Right lobe of liver (tissue), 6 donors: ENCODE results near the gene FHIT. TPM values are rescaled to one million over a fixed set of nuclear protein-coding genes. Genes with fewer than 3 reads are reported as not detected.
"Not testable (repeated sequence)": the region's sequence is repeated elsewhere in the genome, so short reads cannot be mapped to it uniquely, and the experiment has no call there.

Source experiments
- ATAC-seq, 4 donors: fragments of 200-7000 bp; cut with Tn5 transposase; one replicate each; pipeline ENCODE4 v1.9.1; 2020; ENCODE audit warnings: mild to moderate bottlenecking in 4 of 4, moderate library complexity in 4 of 4
- DNase-seq, 3 donors: peaks; one replicate each; pipeline ENCODE4 v3.0.0-alpha.2; 2020
- H3K27ac ChIP-seq, 3 donors: fragments of 200-600 bp; one replicate each; pipeline ENCODE4 v1.8.0; 2022
- H3K27me3 ChIP-seq, 2 donors: fragments of 200-600 bp; one replicate each; pipeline ENCODE4 v1.8.0; 2022
- H3K36me3 ChIP-seq, 4 donors: fragments of 200-600 bp; sonication (generic) in 1 of 4; one replicate each; pipeline versions ENCODE4 v1.5.1 to v1.8.0; 2017 to 2022; ENCODE audit warnings: control low read depth in 1 of 4
- H3K4me1 ChIP-seq, 4 donors: fragments of 200-600 bp; sonication (generic) in 1 of 4; one replicate each; pipeline versions ENCODE4 v1.5.1 to v1.8.0; 2017 to 2022; ENCODE audit warnings: control low read depth in 1 of 4
- H3K4me3 ChIP-seq, 3 donors: fragments of 200-600 bp; one replicate each; pipeline ENCODE4 v1.8.0; 2022
- H3K9me3 ChIP-seq, 4 donors: fragments of 200-600 bp; sonication (generic) in 1 of 4; one replicate each; pipeline versions ENCODE4 v1.5.1 to v1.8.0; 2017 to 2022; ENCODE audit warnings: control low read depth in 1 of 4
- CTCF ChIP-seq, 4 donors: fragments of 200-600 bp in 3 of 4; fragments of 450-650 bp in 1 of 4; IDR thresholded peaks; one replicate each; pipeline versions ENCODE4 v1.5.1 to v1.8.0; 2016 to 2022; ENCODE audit warnings: antibody characterized with exemption in 4 of 4, mild to moderate bottlenecking in 2 of 4
- POLR2A ChIP-seq: fragments of 450-650 bp; IDR thresholded peaks from one replicate; pipeline ENCODE4 v1.6.1; 2017; ENCODE audit warnings: antibody characterized with exemption, mild to moderate bottlenecking
- WGBS: methylation state at CpG from one replicate; pipeline ENCODE4 v1.1.6; 2018; ENCODE audit warnings: low coverage, low lambda C conversion rate; ENCODE audit not compliant: insufficient coverage; ENCODE audit errors: missing lambda C conversion rate; 5-methylcytosine and 5-hydroxymethylcytosine counted together
- intact Hi-C, 2 donors: fragments of 100-400 bp; cut with DNase I; formaldehyde crosslinking; loops; one replicate each; pipeline versions ENCODE4 v1.11.2 to v1.14.1; 2022
- total RNA-seq, 6 experiments: library from RNA; depleted of rRNA in 2 of 6; stranded (reverse); fragments of >200 nt in 2 of 6; fragmentation: NEBNext Ultra II Directional in 3 of 6; extraction: Animal tissue kit (Norgen Biotek cat#: 25700) in 3 of 6; gene quantifications; one replicate each; pipeline versions ENCODE4 v1.1.0 to v1.2.4, GENCODE V29; 2016 to 2023
- donor health status: DM: no; HTN: yes; CAD: no.
- donor health status: DM: no; HTN: no; CAD: no.
- donor health status: DM: no; HTN: no; CAD: no.
- donor health status: DM: no; HTN: yes; CAD: no.
- donor health status: DM: no; HTN: yes; CAD: no.

Gene FHIT
- total RNA-seq, 6 experiments from 2014 or later, result 6.6 to 11.2 (median 8.0) TPM

DNA sequence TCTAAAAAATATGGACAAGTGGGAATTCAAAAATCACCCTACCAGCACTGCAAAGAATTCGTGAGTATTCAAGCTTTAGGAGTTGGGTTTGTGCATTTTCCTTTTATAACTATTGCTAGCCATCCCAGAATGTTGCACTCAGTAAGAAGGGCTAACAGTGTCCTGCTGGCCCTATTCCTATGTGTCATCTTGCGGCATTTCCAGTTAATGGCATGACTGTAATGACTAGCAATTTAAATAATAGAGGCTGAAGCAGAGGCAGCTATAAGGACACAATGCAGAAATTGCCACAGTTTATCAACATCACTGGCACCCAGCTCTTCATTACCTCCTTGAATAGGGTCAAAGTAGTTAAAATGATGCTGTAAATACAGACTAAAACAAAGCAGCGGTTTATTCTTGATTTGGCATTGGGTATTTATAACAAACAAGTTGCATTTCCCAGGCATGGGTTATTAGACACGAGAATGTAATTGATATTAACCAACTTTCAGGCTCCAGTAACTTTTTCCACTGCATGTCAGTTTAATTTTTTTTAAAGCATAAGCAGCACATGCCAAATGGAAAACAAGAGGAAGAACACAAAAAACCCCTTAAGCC is 177.6 kb downstream of the FHIT start:
- no peak for TF ChIP-seq CTCF (IDR thresholded peaks at IDR 0.05)
- no peak for TF ChIP-seq POLR2A
- no peaks in the 10 kb centered on the region for H3K9me3 ChIP-seq
- DNase-seq, result no peak
- no peak overlapping the region for H3K4me3 ChIP-seq
- H3K36me3 ChIP-seq, result no peaks in the 10 kb centered on the region
- H3K4me1 ChIP-seq, result no peaks in the 10 kb centered on the region
- whole genome bisulfite sequencing, result 77% methylated on average over 4 of the region's 4 CpGs
- intact Hi-C loops, result no loop called here
- ATAC-seq, result no peak
- H3K27ac ChIP-seq, result no peak overlapping the region
- no peaks in the 10 kb centered on the region for H3K27me3 ChIP-seq

DNA sequence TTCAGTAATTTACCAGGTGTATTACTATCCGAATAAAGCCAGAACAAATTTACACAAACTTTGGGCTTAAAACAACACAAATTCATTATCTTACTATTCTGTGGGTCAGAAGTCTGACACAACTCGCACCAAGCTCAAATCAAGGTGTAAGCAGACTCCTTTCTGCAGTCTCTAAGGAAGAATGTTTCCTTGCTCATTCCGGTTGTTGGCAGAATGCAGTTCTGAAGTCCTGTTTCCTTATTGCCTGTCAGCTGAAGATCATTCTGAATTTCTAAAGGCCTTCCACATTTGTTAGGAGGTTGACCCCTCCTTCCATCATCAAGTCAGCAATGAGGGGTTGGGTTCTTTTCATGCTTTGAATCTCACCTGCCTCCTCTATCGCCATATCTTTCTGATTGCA is 183.2 kb downstream of the FHIT start:
- ATAC-seq (no peak), DNase-seq (no peak)
- 91% methylated on average over 4 of the region's 4 CpGs for WGBS
- Histone ChIP-seq H3K27me3 (no peaks in the 10 kb centered on the region), H3K9me3 (no peaks in the 10 kb centered on the region), H3K27ac (no peak overlapping the region), H3K36me3 (no peaks in the 10 kb centered on the region), H3K4me1 (no peaks in the 10 kb centered on the region), H3K4me3 (no peak overlapping the region)
- no peak for TF ChIP-seq POLR2A
- no peak for TF ChIP-seq CTCF (IDR thresholded peaks at IDR 0.05)
- intact Hi-C loops, result no loop called here

GRCh38 chr3:61066800-61067199 is 184.5 kb downstream of the FHIT start:
- H3K27me3 ChIP-seq, result no peaks in the 10 kb centered on the region
- 100% methylated on average over 1 of the region's 2 CpGs for WGBS
- no peaks in the 10 kb centered on the region for H3K4me1 ChIP-seq
- no peak overlapping the region for H3K27ac ChIP-seq
- intact Hi-C loops, result no loop called here
- DNase-seq (no peak), ATAC-seq (no peak)
- no peak for TF ChIP-seq CTCF (IDR thresholded peaks at IDR 0.05)
- no peak for TF ChIP-seq POLR2A
- no peaks in the 10 kb centered on the region for H3K36me3 ChIP-seq
- no peak overlapping the region for H3K4me3 ChIP-seq
- H3K9me3 ChIP-seq, result no peaks in the 10 kb centered on the region

DNA sequence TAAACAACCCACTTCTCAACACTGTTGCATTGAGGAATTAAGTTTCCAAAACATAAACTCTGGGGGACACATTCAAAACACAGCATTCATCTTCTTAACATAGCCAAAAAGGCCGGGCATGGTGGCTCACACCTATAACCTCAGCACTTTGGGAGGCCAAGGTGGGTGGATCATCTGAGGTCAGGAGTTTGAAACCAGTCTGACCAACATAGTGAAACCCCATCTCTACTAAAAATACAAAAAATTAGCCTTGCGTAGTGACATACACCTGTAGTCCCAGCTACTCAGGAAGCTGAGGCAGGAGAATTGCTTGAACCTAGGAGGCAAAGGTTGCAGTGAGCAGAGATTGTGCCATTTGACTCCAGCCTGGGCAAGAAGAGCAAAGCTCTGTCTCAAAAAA is 185.0 kb downstream of the FHIT start:
- H3K9me3 ChIP-seq, intact Hi-C loops, H3K4me3 ChIP-seq, H3K27me3 ChIP-seq, H3K36me3 ChIP-seq, DNase-seq, H3K27ac ChIP-seq, H3K4me1 ChIP-seq, ATAC-seq: not testable (repeated sequence)
- 83% methylated on average over 1 of the region's 2 CpGs for WGBS

- H3K9me3 ChIP-seq, result no peaks in the 10 kb centered on the region
- no peaks in the 10 kb centered on the region for H3K27me3 ChIP-seq
- no peaks in the 10 kb centered on the region for H3K36me3 ChIP-seq
- DNase-seq (no peak), ATAC-seq (no peak)
- H3K4me1 ChIP-seq, result no peaks in the 10 kb centered on the region
- WGBS, result 95% methylated on average over 2 of the region's 3 CpGs
- TF ChIP-seq POLR2A, result no peak
- TF ChIP-seq CTCF (IDR thresholded peaks at IDR 0.05), result no peak
- intact Hi-C loops, result no loop called here
- no peak overlapping the region for H3K27ac ChIP-seq
- H3K4me3 ChIP-seq, result no peak overlapping the region
Observed at GRCh38 chr3:61065451-61066011, 185.7 kb downstream of the FHIT start.
